HG03159 (cell line): ENCODE measurements around the gene CPE.

Experiments
- ATAC-seq: cut with Tn5 transposase; IDR thresholded peaks from one replicate; pipeline ENCODE4 v1.9.1; 2021; ENCODE audit warnings: mild to moderate bottlenecking, moderate library complexity; ENCODE audit not compliant: unreplicated experiment

The CPE gene

DNA sequence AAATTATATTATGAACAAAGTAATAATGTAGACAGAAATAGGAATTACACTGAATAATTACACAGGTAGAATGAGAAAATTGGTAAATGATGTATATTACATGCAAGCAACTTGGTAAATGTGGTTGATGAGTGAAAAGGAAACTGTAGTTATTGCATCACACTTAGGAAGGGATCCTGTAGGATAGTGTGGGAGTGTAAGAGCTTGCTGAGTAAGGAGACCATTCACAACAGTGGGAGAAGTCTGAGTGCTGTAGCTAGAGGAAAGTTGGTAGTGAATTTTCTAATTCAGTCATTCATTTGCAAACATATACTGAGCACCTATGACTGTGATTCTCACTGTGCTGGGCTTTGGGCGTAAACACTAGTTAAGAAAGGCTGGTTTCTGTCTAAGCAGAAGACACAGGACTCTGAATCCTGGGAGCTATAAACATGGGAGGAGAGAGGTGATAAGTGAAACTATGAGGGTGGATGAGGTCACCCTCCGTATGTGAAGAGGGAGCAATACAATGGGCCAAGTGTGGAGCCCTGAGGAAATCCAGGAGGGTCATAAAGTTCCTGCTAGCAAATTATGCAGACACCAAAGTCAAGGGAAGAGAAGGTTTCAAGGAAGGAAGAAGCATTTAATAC lies 14.2 kb upstream of the CPE start:
- ATAC-seq = no peak

- no peak for ATAC-seq
Measured at GRCh38 chr4:165367040-165367439, 11.8 kb upstream of the CPE start.

DNA sequence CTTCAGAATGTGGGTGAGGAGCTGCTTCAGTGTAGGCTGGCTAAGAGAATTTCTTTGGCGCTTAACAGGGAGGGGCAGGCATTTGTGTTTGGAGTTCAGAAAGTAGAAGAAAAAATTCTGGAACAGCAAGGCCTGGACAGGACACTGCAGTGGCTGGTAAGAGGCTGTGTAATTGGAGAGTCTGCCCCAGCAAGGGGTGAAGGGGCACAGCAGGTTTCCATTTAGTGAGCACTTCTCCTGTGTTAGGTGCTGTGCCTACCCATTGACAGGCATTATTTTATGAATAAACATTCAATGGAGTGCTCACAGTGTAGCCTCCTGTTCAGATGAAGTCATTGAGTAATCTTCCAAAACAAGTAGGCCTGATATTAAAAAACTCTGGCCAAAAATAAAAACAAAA lies 10.7 kb upstream of the CPE start:
- no peak for ATAC-seq

DNA sequence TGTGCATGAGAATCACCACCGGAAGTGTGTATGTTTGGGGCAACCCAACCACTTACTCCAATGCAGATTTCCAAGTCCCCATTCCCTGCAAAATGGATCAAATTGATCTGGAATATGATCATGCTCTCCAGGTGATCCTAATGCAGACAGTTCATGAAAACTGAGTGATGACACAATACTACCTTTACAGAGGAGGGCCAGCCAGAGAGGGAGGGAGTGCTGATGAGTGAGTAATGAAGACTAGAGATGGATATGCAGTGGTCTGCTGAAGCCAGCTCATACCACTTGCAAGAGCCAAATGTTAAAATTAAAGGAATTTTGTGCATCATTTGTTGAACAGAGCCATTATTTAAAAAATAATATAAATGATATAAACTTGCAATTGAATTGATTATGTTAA lies 10.2 kb upstream of the CPE start:
- no peak for ATAC-seq

GRCh38 chr4:165369522-165369921 lies 9.3 kb upstream of the CPE start:
- ATAC-seq = no peak

GRCh38 chr4:165370530-165370929 lies 8.3 kb upstream of the CPE start:
- ATAC-seq = no peak

GRCh38 chr4:165375465-165375864 lies 3.3 kb upstream of the CPE start:
- ATAC-seq = no peak

GRCh38 chr4:165378398-165378744 lies 437 bp upstream of the CPE start:
- ATAC-seq = no peak

DNA sequence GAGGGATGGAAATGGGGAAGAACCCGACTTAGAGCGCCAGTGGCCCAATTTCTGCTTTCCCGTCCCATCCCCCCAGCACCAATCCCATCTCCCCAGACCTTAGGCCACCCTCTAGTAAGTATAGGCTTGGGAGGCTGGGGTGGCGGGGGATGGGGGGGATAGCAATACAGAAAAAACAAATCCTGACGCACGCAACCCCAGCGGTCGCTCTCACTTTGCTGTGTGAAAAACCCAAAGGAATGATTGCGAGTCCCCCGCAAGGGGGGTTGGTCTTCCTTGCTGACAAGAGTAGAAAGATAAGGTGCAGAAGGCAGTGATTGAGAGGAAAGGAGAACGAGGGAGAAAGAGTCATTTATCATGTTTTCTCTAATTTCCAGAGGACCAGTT lies 863 bp downstream of the CPE start:
- ATAC-seq = no peak

GRCh38 chr4:165380805-165381204 lies 2.0 kb downstream of the CPE start:
- ATAC-seq = no peak

DNA sequence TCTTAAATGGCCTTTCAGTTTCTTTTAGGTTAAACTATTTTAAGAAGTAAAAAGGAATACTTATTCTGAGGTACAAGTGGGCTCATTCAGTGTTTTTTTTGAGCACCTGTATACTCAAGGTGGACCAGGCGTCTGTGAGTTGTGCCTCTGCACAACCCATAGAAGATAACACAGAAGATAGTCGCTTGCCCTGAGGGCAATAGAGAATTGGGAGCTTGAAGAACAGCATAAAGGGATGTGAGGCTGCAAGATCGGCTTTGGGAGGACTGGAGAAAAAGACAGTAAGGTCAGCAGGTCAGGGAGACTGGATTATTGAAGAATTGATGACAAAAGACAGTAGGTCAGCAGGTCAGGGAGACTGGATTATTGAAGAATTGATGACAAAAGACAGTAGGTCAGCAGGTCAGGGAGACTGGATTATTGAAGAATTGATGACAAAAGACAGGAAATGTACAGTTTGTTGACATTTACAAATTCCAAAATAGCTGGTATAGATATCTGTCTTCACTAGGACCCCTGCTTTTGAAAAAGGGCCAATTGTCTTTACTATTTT lies 3.1 kb downstream of the CPE start:
- no peak for ATAC-seq

- no peak for ATAC-seq
Measured at GRCh38 chr4:165382640-165383039, 3.8 kb downstream of the CPE start.

GRCh38 chr4:165383591-165384073 lies 4.8 kb downstream of the CPE start:
- ATAC-seq = no peak

DNA sequence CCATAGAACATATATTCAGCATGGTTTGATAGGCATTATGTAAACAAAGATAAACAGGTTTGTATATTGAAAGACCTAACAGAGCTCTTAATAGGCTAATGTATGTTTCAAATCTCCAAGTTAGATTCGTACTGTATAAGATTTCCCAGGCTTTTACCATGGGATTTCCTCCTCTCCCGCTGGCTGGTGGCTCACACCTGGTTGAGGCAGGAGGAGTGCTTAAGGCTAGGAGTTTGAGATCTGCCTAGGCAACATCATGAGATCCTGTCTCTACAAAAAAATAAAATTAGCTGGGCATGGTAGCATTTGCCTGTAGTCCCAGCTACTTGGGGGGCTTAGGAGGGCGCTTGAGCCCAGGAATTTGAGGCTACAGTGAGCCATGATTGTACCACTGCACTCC lies 5.4 kb downstream of the CPE start:
- ATAC-seq = no peak

DNA sequence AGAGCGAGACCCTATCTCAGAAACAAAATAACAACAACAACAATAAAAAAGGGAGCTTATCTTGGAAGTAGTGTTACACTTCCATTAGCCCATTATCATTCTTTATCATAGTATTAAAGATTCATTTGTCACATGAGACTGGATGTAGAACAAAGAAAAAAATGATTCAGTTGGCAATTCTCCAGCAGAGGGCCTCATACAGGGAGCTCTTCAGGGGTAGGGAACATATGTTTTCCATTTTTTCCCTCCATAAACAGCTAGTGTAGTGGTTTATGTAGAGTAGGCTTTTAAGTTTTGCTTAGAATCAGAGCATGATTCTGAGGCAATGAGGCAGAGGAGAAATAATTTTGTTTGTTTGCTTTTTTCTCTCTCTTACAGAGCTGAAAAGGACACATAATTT lies 5.8 kb downstream of the CPE start:
- ATAC-seq = no peak

- ATAC-seq = no peak
Measured at GRCh38 chr4:165385126-165385525, 6.3 kb downstream of the CPE start.

DNA sequence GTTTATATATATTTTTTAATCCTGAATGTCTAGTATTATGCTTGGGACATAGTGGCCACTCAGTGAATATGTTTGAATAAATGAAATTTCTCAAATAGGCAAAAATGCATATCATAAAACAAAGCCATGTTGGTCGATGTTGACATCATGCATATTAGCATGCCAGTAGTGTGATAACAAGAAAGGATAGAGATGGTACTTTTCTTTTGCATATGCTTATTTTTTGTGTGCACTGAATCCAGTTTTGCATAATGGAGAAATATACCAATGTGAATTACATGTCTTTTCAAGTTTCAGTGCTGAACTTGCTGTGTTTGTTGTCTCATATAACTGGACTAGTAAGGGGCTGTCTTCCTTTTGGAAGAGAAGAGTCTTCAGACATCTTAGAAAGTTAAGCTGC lies 7.5 kb downstream of the CPE start:
- ATAC-seq = no peak

DNA sequence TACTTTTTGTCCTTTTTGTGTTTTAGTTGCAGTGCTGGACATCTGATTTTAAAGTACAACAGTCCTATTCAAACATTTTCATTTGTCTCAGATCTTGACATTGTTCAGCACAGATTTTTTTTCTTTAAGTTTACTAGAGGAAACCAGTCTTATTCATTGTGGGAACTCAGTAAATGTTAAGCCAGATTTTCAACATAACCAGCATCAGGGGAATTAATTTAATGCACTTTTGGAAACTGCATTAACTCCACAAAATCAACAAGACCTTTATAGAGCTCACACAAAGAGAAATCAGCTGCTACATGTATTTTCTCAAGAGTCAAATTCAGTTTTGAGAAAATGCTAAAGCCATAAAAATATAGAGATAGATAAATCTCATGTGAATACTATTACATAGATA lies 9.9 kb downstream of the CPE start:
- no peak for ATAC-seq

DNA sequence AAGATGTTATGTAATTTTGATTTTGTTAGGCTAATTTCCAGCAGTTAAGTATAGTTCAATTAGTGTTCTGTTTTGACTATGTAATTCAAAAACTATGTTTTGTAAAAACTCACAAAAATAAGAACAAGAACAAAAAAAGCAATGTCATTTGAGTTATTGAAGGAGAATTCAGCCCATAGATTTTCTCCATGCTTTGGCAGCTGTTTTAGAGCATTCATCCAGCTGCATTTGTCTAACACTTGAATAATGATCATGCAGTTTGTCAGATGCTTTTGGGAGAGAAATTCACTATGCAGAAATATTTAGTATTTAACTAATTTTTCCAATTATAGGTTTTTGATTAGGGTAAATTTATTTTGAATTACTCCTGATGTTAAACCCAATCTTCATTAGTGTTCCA lies 14.2 kb downstream of the CPE start:
- ATAC-seq = no peak

DNA sequence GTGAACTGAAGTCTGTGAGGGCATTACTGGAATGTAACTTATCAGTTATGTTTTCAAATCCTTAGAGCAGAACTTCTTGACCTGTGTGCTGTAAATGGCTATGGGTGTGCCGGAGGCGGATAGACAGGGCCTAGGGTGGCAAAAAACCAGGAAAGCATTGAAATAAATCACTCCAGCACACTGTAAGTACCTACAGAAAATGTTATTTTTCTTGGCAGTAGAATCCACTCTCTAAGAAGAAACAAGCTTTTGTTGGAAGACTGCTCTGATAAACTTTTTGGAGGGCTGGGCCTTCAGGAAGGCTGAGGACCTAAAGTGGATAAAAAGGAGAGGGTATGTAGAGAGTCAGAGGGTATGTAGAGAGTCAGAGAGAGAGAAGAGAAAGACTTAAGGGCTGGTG lies 14.9 kb downstream of the CPE start:
- ATAC-seq = no peak

DNA sequence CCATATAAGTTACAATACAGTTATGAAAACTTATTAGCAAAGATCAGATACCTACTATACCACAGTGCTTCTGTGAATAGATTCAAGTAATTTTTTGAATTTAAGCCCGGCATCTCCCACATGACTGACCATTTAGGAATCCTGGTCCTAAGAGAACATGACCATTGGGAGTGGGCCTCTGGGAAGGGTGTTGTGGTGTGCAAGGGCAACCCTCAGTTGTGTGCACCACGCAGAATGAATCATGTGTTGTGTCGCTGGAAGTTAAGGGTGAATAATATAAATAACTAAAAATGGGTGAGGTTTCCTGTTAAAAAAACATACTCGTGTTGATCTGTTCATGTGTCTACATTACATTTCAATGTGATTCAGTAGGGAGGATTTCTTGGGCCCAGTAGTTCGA lies 15.5 kb downstream of the CPE start:
- ATAC-seq = no peak

DNA sequence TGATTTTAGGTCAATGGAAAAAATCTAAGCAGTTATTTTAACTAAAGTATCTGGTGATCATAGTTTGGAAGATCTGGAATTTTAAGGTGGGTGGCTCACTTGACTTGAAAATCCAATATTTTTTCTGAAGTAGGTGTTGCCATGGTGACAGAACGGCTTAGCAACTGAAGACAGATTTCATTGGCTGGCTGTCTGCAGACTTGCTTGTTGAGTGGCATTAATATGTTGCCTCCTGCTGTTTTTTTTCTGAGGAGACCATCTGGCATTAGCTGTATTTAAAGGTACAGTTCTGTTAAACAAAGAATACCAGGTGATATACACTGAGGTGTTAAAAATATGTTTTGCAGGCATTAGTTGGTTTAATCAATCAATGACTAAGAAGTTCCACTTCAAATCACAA lies 19.8 kb downstream of the CPE start:
- ATAC-seq = peak; percentile 82

GRCh38 chr4:165402375-165402774 lies 23.6 kb downstream of the CPE start:
- no peak for ATAC-seq
